K562 (cell line): ENCODE results near the gene MED22. TPM values are rescaled to one million over a fixed set of nuclear protein-coding genes. Genes with fewer than 3 reads are reported as not detected.

Source experiments
- DACH1 ChIP-seq: fragments of 450-650 bp; IDR thresholded peaks from 2 replicates; pipeline ENCODE4 v1.6.1; 2018; ENCODE audit not compliant: partially characterized antibody
- ETV6 ChIP-seq, 3 experiments: fragments of 150-350 bp in 1 of 3; sonication (generic) in 1 of 3; formaldehyde crosslinking in 1 of 3; IDR thresholded peaks; 2 replicates each; pipeline versions ENCODE4 v1.6.1 to v1.8.0; 2014 to 2022; ENCODE audit warnings: borderline replicate concordance in 2 of 3, low read depth in 2 of 3, antibody characterized with exemption in 1 of 3, low read length in 1 of 3, mild to moderate bottlenecking in 1 of 3, missing genetic modification reagents in 1 of 3
- HCFC1 ChIP-seq: IDR thresholded peaks from 2 replicates; pipeline ENCODE4 v1.6.1; 2012; ENCODE audit warnings: low read depth, low read length, improper control_type of control experiment
- HLTF ChIP-seq: fragments of 450-650 bp; IDR thresholded peaks from 2 replicates; pipeline ENCODE4 v1.6.1; 2016
- PTBP1 ChIP-seq: fragments of 200-400 bp; formaldehyde crosslinking; IDR thresholded peaks from 2 replicates; pipeline ENCODE4 v1.6.1; 2017; ENCODE audit warnings: low read depth, low read length
- RBM14 ChIP-seq: fragments of 200-400 bp; formaldehyde crosslinking; IDR thresholded peaks from 2 replicates; pipeline ENCODE4 v1.6.1; 2018; ENCODE audit warnings: low read depth, mild to moderate bottlenecking, low read length, moderate library complexity, borderline replicate concordance; ENCODE audit not compliant: insufficient read depth
- SAP30 ChIP-seq: fragments of 200-600 bp; sonication (generic); IDR thresholded peaks from 2 replicates; pipeline ENCODE4 v1.6.1; 2012; ENCODE audit warnings: borderline replicate concordance, low read depth, mild to moderate bottlenecking, moderate library complexity, low read length, control low read depth, inconsistent platforms; ENCODE audit not compliant: insufficient read depth, poor library complexity, severe bottlenecking
- SIN3A ChIP-seq, 2 experiments: fragments of 150-350 bp in 1 of 2; IDR thresholded peaks; 2 replicates each; pipeline ENCODE4 v1.6.1; 2011 to 2016; ENCODE audit warnings: borderline replicate concordance in 2 of 2, low read depth in 2 of 2, low read length in 2 of 2, mild to moderate bottlenecking in 2 of 2, moderate library complexity in 2 of 2; ENCODE audit not compliant: control insufficient read depth in 1 of 2
- STAG1 ChIP-seq: sonication (generic); formaldehyde crosslinking; IDR thresholded peaks from 2 replicates; pipeline ENCODE4 v1.5.0; 2020; ENCODE audit warnings: missing genetic modification reagents, borderline replicate concordance
- TBP ChIP-seq: optimal IDR thresholded peaks from 2 replicates; pipeline ENCODE3; 2011; ENCODE audit warnings: low read depth, low read length, improper control_type of control experiment
- ZBTB43 ChIP-seq: sonication (generic); formaldehyde crosslinking; IDR thresholded peaks from 2 replicates; pipeline ENCODE4 v1.8.0; 2023; ENCODE audit warnings: mild to moderate bottlenecking, missing genetic modification reagents
- ZBTB7A ChIP-seq: IDR thresholded peaks from 2 replicates; pipeline ENCODE4 v1.6.1; 2011; ENCODE audit warnings: low read depth, mild to moderate bottlenecking, low read length, moderate library complexity, borderline replicate concordance; ENCODE audit not compliant: control insufficient read depth
- ZHX1 ChIP-seq: fragments of 150-350 bp; conservative IDR thresholded peaks from 2 replicates; pipeline ENCODE4 v1.6.1; 2014; ENCODE audit warnings: low read length
- polyA plus RNA-seq, 8 experiments: library from polyadenylated mRNA; depleted of rRNA in 4 of 8; stranded (reverse) in 5 of 8; unstranded in 3 of 8; fragments of >200 nt; fragmentation: Nextera tagmentation in 2 of 8; fragmentation: Illumina TruSeq in 1 of 8; extraction: Ambion mirVana in 2 of 8; extraction: Trizol in 1 of 8; gene quantifications; 2 replicates each; pipeline versions ENCODE4 v1.2.1 to v1.2.3, GENCODE V29; 2011 to 2014; ENCODE audit warnings: inconsistent platforms in 1 of 8, missing spikeins in 1 of 8
- total RNA-seq, 7 experiments: library from RNA; depleted of rRNA in 6 of 7; stranded (reverse); fragments of >200 nt in 6 of 7; fragmentation: Illumina TruSeq in 2 of 7; extraction: Trizol in 2 of 7; gene quantifications; 2 replicates each; pipeline versions ENCODE4 v1.2.1 to v1.2.3, GENCODE V29; 2011 to 2021; ENCODE audit warnings: low replicate concordance in 1 of 7
- TF ChIP-seq, protein P1 (sequence below), 2 experiments: fragments of 450-650 bp; conservative IDR thresholded peaks; 2 replicates each; pipeline ENCODE4 v1.6.1; 2017; ENCODE audit warnings: mild to moderate bottlenecking in 2 of 2, moderate library complexity in 2 of 2
- TF ChIP-seq, protein P2 (sequence below), 2 experiments: IDR thresholded peaks; 2 replicates each; pipeline ENCODE4 v1.6.1; 2012; ENCODE audit warnings: improper control_type of control experiment in 2 of 2, low read depth in 2 of 2, low read length in 2 of 2, borderline replicate concordance in 1 of 2
- TF ChIP-seq, protein P3 (sequence below): sonication (generic); IDR thresholded peaks from 2 replicates; pipeline ENCODE4 v1.6.1; 2016

Gene MED22
- total and polyA plus RNA-seq, 9 of the 15 experiments (the other 6 are each of a cell fraction or from before 2014, with no cell fraction given): 0.73 to 35.6 (median 22.3) TPM

DNA sequence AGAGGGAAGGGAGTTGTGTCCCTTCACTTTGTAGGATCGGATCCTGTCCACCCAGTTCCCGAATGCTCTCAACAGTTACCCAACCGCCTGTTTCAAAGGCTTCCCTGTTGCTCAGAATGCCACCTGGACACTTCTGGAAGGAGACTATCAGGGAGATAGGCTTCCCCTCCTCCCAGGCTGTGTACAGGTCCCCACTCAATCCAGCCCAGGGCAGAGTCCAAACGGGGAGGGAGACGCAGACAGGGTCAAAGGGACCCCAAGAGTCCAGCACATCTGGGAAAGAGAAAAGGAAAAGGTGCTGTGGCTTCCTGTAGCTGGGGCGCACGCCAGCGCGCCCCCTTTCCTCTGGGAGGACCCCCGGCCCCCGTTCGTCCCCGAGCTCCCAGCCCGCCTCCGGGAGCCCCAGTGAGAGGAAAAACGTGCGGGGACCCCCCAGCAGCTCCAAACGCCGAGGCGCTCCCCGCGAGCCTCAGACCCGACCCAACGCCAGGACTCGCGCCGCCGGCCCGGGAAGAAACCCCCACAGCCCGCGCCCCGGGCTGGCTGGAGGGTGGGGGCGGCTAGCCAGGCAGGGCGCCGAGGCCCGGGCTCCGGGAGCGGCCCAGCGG lies 27.3 kb upstream of the MED22 start (continued):
- peak; percentile 75 for TF ChIP-seq SAP30
- TF ChIP-seq SIN3A (IDR thresholded peaks at IDR 0.05; ENCODE audit: borderline replicate concordance in 2 of 2, control insufficient read depth in 1 of 2, low read depth in 2 of 2, low read length in 2 of 2): peak in 1 of 2 experiments; percentile 28; a peak in 1 of 4 replicates
- peak; percentile 66 for TF ChIP-seq ZBTB7A
- TF ChIP-seq RBM14: 0 out of 2 replicates have a peak, but pooled peaks have one; percentile 85
- TF ChIP-seq TBP: peak; percentile 10
- no peak for TF ChIP-seq ZBTB43 (CRISPR knock-in tag)
- TF ChIP-seq HLTF: no peak
- TF ChIP-seq ZHX1: no peak
- TF ChIP-seq HCFC1: no peak
- TF ChIP-seq, protein P1, sequence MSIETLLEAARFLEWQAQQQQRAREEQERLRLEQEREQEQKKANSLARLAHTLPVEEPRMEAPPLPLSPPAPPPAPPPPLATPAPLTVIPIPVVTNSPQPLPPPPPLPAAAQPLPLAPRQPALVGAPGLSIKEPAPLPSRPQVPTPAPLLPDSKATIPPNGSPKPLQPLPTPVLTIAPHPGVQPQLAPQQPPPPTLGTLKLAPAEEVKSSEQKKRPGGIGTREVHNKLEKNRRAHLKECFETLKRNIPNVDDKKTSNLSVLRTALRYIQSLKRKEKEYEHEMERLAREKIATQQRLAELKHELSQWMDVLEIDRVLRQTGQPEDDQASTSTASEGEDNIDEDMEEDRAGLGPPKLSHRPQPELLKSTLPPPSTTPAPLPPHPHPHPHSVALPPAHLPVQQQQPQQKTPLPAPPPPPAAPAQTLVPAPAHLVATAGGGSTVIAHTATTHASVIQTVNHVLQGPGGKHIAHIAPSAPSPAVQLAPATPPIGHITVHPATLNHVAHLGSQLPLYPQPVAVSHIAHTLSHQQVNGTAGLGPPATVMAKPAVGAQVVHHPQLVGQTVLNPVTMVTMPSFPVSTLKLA (conservative IDR thresholded peaks at IDR 0.05): peak in 1 of 2 experiments; percentile 36; a peak in 1 of 4 replicates
- no peak for TF ChIP-seq STAG1 (CRISPR knock-in tag)
- TF ChIP-seq DACH1: no peak
- TF ChIP-seq, protein P2, sequence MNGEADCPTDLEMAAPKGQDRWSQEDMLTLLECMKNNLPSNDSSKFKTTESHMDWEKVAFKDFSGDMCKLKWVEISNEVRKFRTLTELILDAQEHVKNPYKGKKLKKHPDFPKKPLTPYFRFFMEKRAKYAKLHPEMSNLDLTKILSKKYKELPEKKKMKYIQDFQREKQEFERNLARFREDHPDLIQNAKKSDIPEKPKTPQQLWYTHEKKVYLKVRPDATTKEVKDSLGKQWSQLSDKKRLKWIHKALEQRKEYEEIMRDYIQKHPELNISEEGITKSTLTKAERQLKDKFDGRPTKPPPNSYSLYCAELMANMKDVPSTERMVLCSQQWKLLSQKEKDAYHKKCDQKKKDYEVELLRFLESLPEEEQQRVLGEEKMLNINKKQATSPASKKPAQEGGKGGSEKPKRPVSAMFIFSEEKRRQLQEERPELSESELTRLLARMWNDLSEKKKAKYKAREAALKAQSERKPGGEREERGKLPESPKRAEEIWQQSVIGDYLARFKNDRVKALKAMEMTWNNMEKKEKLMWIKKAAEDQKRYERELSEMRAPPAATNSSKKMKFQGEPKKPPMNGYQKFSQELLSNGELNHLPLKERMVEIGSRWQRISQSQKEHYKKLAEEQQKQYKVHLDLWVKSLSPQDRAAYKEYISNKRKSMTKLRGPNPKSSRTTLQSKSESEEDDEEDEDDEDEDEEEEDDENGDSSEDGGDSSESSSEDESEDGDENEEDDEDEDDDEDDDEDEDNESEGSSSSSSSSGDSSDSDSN (IDR thresholded peaks at IDR 0.05; ENCODE audit: borderline replicate concordance in 1 of 2, low read depth in 2 of 2, low read length in 2 of 2): 0 out of 4 replicates have a peak, but pooled peaks of 1 of the 2 experiments have one; percentile 21
- no peak for TF ChIP-seq ETV6 (IDR thresholded peaks at IDR 0.05; ENCODE audit: borderline replicate concordance in 1 of 2, low read depth in 2 of 2, low read length in 1 of 2)
- TF ChIP-seq ETV6 (CRISPR knock-in tag; IDR thresholded peaks at IDR 0.05; ENCODE audit: borderline replicate concordance): no peak
- TF ChIP-seq, protein P3, sequence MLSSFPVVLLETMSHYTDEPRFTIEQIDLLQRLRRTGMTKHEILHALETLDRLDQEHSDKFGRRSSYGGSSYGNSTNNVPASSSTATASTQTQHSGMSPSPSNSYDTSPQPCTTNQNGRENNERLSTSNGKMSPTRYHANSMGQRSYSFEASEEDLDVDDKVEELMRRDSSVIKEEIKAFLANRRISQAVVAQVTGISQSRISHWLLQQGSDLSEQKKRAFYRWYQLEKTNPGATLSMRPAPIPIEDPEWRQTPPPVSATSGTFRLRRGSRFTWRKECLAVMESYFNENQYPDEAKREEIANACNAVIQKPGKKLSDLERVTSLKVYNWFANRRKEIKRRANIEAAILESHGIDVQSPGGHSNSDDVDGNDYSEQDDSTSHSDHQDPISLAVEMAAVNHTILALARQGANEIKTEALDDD: no peak
- no peak for TF ChIP-seq PTBP1
